Measurements from ENCODE around the gene C11orf68. TPM values are rescaled to one million over a fixed set of nuclear protein-coding genes. Genes with fewer than 3 reads are reported as not detected.

The C11orf68 gene
- total RNA-seq, 1 experiment from 2014 or later: 31.9 TPM

DNA sequence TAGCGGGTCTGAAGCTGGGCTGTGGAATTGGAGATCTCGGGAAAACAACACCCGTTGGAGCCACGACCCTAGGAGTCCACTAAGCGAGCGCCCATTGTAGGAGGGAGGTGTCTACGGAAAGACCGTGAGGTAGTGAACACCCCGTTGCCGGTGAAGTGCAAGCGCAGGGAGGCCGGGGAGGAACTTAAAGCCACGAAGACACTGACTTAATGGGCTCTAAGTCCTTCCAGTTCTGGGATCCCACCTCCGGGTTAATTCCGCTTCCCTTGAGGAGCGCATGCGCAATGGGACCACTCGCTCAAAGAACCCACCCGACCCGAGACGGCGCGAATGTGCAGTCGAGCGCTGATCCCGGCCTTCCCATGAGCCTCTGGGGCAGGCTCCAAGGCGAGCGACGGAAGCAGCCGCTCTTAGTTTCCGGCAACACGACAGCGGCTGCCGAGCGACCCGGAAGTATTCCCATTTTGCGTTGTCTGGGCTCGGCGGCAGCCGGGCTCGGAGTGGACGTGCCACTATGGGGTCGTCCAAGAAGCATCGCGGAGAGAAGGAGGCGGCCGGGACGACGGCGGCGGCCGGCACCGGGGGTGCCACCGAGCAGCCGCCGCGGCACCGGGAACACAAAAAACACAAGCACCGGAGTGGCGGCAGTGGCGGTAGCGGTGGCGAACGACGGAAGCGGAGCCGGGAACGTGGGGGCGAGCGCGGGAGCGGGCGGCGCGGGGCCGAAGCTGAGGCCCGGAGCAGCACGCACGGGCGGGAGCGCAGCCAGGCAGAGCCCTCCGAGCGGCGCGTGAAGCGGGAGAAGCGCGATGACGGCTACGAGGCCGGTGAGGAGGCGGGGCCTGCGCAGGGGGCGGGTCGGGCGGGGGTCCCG is 42.6 kb upstream of the C11orf68 start, which contains the start of gene SART1 (continued):
- TF ChIP-seq, protein P1, sequence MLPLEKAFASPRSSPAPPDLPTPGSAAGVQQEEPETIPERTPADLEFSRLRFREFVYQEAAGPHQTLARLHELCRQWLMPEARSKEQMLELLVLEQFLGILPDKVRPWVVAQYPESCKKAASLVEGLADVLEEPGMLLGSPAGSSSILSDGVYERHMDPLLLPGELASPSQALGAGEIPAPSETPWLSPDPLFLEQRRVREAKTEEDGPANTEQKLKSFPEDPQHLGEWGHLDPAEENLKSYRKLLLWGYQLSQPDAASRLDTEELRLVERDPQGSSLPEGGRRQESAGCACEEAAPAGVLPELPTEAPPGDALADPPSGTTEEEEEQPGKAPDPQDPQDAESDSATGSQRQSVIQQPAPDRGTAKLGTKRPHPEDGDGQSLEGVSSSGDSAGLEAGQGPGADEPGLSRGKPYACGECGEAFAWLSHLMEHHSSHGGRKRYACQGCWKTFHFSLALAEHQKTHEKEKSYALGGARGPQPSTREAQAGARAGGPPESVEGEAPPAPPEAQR (CRISPR knock-in tag; IDR thresholded peaks at IDR 0.05): no peak
- peak; percentile 99 for TF ChIP-seq FOXK1 (CRISPR knock-in tag; IDR thresholded peaks at IDR 0.05)
- peak; percentile 83 for TF ChIP-seq SP1 (CRISPR knock-in tag; conservative IDR thresholded peaks at IDR 0.05)
- TF ChIP-seq, protein P2, sequence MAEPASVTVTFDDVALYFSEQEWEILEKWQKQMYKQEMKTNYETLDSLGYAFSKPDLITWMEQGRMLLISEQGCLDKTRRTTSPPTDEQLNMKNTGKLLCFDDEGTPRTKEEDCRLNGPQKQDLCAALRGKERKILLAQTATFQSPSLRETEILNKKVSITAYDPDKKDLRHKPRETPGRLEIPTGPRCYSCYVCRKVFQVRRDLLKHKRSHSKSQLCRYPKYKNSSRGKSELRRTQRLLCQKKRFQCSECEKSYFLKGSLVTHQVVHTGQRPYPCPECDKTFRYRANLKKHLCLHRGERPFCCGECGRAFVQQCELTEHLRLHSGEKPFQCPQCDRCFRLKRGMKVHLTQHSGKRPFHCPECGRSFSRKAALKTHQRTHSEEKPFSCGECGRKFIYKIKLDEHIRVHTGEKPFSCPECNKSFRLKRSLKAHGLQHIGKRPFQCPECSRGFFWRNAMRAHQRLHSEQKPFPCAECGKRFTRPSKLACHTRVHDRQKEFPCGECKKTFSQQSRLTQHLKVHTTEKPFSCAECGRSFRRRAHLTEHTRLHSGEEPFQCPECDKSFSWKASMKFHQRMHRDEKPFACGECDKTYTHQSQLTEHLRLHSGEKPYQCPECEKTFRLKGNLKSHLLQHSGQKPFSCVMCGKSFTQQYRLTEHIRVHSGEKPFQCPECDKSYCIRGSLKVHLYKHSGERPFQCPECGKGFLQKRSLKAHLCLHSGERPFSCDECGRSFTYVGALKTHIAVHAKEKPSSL (CRISPR knock-in tag; conservative IDR thresholded peaks at IDR 0.05): no peak
- no peak for TF ChIP-seq MXD4 (CRISPR knock-in tag; IDR thresholded peaks at IDR 0.05; ENCODE audit: borderline replicate concordance)
- 0 out of 2 replicates have a peak, but pooled peaks have one; percentile 18 for TF ChIP-seq ZNF416 (CRISPR knock-in tag; IDR thresholded peaks at IDR 0.05)
- TF ChIP-seq, protein P3, sequence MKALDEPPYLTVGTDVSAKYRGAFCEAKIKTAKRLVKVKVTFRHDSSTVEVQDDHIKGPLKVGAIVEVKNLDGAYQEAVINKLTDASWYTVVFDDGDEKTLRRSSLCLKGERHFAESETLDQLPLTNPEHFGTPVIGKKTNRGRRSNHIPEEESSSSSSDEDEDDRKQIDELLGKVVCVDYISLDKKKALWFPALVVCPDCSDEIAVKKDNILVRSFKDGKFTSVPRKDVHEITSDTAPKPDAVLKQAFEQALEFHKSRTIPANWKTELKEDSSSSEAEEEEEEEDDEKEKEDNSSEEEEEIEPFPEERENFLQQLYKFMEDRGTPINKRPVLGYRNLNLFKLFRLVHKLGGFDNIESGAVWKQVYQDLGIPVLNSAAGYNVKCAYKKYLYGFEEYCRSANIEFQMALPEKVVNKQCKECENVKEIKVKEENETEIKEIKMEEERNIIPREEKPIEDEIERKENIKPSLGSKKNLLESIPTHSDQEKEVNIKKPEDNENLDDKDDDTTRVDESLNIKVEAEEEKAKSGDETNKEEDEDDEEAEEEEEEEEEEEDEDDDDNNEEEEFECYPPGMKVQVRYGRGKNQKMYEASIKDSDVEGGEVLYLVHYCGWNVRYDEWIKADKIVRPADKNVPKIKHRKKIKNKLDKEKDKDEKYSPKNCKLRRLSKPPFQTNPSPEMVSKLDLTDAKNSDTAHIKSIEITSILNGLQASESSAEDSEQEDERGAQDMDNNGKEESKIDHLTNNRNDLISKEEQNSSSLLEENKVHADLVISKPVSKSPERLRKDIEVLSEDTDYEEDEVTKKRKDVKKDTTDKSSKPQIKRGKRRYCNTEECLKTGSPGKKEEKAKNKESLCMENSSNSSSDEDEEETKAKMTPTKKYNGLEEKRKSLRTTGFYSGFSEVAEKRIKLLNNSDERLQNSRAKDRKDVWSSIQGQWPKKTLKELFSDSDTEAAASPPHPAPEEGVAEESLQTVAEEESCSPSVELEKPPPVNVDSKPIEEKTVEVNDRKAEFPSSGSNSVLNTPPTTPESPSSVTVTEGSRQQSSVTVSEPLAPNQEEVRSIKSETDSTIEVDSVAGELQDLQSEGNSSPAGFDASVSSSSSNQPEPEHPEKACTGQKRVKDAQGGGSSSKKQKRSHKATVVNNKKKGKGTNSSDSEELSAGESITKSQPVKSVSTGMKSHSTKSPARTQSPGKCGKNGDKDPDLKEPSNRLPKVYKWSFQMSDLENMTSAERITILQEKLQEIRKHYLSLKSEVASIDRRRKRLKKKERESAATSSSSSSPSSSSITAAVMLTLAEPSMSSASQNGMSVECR (CRISPR knock-in tag; IDR thresholded peaks at IDR 0.05; ENCODE audit: borderline replicate concordance): peak; percentile 80; the same call in 1 of the 2 replicates
- TF ChIP-seq NR1H2 (CRISPR knock-in tag; IDR thresholded peaks at IDR 0.05): no peak
- no peak for TF ChIP-seq TCF7 (CRISPR knock-in tag; IDR thresholded peaks at IDR 0.05; ENCODE audit: low read depth)
- no peak; the same call in 1 of the 2 replicates for TF ChIP-seq RELA (CRISPR knock-in tag; IDR thresholded peaks at IDR 0.05; ENCODE audit: borderline replicate concordance)
- TF ChIP-seq, protein P4, sequence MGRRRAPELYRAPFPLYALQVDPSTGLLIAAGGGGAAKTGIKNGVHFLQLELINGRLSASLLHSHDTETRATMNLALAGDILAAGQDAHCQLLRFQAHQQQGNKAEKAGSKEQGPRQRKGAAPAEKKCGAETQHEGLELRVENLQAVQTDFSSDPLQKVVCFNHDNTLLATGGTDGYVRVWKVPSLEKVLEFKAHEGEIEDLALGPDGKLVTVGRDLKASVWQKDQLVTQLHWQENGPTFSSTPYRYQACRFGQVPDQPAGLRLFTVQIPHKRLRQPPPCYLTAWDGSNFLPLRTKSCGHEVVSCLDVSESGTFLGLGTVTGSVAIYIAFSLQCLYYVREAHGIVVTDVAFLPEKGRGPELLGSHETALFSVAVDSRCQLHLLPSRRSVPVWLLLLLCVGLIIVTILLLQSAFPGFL (CRISPR knock-in tag; IDR thresholded peaks at IDR 0.05; ENCODE audit: borderline replicate concordance): no peak
- 0 out of 2 replicates have a peak, but pooled peaks have one; percentile 17 for TF ChIP-seq SMAD4 (CRISPR knock-in tag; IDR thresholded peaks at IDR 0.05)
- no peak for TF ChIP-seq NFATC4 (CRISPR knock-in tag; IDR thresholded peaks at IDR 0.05)
- peak; percentile 75; the same call in 1 of the 2 replicates for TF ChIP-seq ESRRA (CRISPR knock-in tag; IDR thresholded peaks at IDR 0.05; ENCODE audit: borderline replicate concordance)
- TF ChIP-seq, protein P5, sequence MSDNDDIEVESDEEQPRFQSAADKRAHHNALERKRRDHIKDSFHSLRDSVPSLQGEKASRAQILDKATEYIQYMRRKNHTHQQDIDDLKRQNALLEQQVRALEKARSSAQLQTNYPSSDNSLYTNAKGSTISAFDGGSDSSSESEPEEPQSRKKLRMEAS (CRISPR knock-in tag; IDR thresholded peaks at IDR 0.05): peak; percentile 68
- TF ChIP-seq, protein P6, sequence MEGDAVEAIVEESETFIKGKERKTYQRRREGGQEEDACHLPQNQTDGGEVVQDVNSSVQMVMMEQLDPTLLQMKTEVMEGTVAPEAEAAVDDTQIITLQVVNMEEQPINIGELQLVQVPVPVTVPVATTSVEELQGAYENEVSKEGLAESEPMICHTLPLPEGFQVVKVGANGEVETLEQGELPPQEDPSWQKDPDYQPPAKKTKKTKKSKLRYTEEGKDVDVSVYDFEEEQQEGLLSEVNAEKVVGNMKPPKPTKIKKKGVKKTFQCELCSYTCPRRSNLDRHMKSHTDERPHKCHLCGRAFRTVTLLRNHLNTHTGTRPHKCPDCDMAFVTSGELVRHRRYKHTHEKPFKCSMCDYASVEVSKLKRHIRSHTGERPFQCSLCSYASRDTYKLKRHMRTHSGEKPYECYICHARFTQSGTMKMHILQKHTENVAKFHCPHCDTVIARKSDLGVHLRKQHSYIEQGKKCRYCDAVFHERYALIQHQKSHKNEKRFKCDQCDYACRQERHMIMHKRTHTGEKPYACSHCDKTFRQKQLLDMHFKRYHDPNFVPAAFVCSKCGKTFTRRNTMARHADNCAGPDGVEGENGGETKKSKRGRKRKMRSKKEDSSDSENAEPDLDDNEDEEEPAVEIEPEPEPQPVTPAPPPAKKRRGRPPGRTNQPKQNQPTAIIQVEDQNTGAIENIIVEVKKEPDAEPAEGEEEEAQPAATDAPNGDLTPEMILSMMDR (IDR thresholded peaks at IDR 0.05): no peak
- peak; percentile 88 for TF ChIP-seq CREM (CRISPR knock-in tag; IDR thresholded peaks at IDR 0.05)
- TF ChIP-seq, protein P7, sequence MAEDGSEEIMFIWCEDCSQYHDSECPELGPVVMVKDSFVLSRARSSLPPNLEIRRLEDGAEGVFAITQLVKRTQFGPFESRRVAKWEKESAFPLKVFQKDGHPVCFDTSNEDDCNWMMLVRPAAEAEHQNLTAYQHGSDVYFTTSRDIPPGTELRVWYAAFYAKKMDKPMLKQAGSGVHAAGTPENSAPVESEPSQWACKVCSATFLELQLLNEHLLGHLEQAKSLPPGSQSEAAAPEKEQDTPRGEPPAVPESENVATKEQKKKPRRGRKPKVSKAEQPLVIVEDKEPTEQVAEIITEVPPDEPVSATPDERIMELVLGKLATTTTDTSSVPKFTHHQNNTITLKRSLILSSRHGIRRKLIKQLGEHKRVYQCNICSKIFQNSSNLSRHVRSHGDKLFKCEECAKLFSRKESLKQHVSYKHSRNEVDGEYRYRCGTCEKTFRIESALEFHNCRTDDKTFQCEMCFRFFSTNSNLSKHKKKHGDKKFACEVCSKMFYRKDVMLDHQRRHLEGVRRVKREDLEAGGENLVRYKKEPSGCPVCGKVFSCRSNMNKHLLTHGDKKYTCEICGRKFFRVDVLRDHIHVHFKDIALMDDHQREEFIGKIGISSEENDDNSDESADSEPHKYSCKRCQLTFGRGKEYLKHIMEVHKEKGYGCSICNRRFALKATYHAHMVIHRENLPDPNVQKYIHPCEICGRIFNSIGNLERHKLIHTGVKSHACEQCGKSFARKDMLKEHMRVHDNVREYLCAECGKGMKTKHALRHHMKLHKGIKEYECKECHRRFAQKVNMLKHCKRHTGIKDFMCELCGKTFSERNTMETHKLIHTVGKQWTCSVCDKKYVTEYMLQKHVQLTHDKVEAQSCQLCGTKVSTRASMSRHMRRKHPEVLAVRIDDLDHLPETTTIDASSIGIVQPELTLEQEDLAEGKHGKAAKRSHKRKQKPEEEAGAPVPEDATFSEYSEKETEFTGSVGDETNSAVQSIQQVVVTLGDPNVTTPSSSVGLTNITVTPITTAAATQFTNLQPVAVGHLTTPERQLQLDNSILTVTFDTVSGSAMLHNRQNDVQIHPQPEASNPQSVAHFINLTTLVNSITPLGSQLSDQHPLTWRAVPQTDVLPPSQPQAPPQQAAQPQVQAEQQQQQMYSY (CRISPR knock-in tag; IDR thresholded peaks at IDR 0.05): peak; percentile 42; the same call in 1 of the 2 replicates
- 0 out of 2 replicates have a peak, but pooled peaks have one; percentile 59 for TF ChIP-seq JUN (CRISPR knock-in tag; IDR thresholded peaks at IDR 0.05)
